Skeletal muscle satellite cell (primary cell): Measurements from ENCODE around the gene DCTN2.

Experiments used
- H3K27me3 ChIP-seq: 2 replicates; pipeline ENCODE4 v1.7.0; 2013; ENCODE audit warnings: low read length; ENCODE audit not compliant: control insufficient read depth, insufficient read depth
- H3K36me3 ChIP-seq: 2 replicates; pipeline ENCODE4 v1.7.0; 2013; ENCODE audit warnings: mild to moderate bottlenecking, control low read depth, low read length; ENCODE audit not compliant: insufficient read depth
- H3K4me1 ChIP-seq: 2 replicates; pipeline ENCODE4 v1.7.0; 2013; ENCODE audit warnings: low read length; ENCODE audit not compliant: control insufficient read depth, insufficient read depth
- H3K4me2 ChIP-seq: 2 replicates; pipeline ENCODE4 v1.7.0; 2013; ENCODE audit warnings: mild to moderate bottlenecking, low read length
- H3K4me3 ChIP-seq: 2 replicates; pipeline ENCODE4 v1.7.0; 2013; ENCODE audit warnings: low read length
- H3K9ac ChIP-seq: 2 replicates; pipeline ENCODE4 v1.7.0; 2013; ENCODE audit warnings: mild to moderate bottlenecking, low read depth, low read length, moderate library complexity
- H3K9me3 ChIP-seq: replicated peaks from 2 replicates; pipeline ENCODE4 v1.7.0; 2013; ENCODE audit warnings: mild to moderate bottlenecking, control low read depth, low read length

Gene DCTN2

DNA sequence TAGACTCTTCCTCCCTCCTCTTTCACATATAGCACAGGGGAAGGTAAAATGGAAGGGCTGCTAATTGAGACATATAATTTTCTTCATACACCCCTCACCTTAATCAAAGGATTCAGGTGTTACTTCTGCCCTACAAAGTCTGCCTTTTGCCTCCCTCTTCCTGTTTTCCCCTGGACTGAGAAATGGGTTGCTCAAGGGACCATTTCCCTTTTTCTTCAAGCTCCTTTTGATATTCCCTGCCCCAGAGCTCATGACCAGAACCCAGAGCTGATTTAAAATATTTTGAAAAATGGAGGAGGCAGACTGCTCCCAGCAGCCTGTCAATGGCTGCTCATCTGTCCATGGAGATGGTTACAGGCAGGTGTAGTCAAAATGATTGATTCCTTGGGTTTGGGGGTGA lies 37.7 kb upstream of the DCTN2 start:
- Histone ChIP-seq H3K4me1 (no peaks in the 10 kb centered on the region), H3K4me3 (no peak overlapping the region), H3K27me3 (peaks cover 56% of the 10 kb centered on the region), H3K9ac (no peak overlapping the region), H3K4me2 (no peak overlapping the region), H3K36me3 (no peaks in the 10 kb centered on the region), H3K9me3 (no peaks in the 10 kb centered on the region)

- Histone ChIP-seq H3K27me3 (peaks cover 56% of the 10 kb centered on the region), H3K4me2 (no peak overlapping the region), H3K9me3 (no peaks in the 10 kb centered on the region), H3K9ac (no peak overlapping the region), H3K4me3 (no peak overlapping the region), H3K36me3 (no peaks in the 10 kb centered on the region), H3K4me1 (no peaks in the 10 kb centered on the region)
These were observed 37.1 kb upstream of the DCTN2 start for GRCh38 chr12:57584050-57584449.

- H3K27me3 ChIP-seq: peaks cover 58% of the 10 kb centered on the region
- no peaks in the 10 kb centered on the region for H3K36me3 ChIP-seq
- no peak overlapping the region for H3K9ac ChIP-seq
- H3K4me2 ChIP-seq: no peak overlapping the region
- no peaks in the 10 kb centered on the region for H3K9me3 ChIP-seq
- H3K4me1 ChIP-seq: no peaks in the 10 kb centered on the region
- H3K4me3 ChIP-seq: no peak overlapping the region
These were observed 36.2 kb upstream of the DCTN2 start for GRCh38 chr12:57583008-57583831.

DNA sequence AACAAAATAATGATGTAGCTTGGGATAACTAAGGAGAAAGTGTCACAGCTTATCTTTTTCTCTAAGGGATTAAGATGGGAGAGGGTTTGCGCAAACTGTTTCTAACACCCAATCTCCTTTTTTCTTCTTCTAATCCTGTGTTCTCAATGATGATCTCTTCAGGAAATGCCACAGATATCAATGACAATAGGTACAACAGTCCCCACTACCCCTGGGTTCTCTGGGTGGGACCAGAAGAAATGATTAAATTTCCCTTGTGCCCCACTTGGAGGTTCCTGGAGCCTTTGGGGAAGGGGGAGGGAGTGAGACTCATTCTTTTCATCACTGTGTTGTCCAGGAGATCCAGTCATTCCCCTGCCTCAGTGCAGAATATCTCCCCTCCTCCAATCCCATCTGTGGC lies 35.4 kb upstream of the DCTN2 start:
- no peaks in the 10 kb centered on the region for H3K4me1 ChIP-seq
- no peak overlapping the region for H3K9ac ChIP-seq
- H3K36me3 ChIP-seq: no peaks in the 10 kb centered on the region
- H3K27me3 ChIP-seq: peaks cover 58% of the 10 kb centered on the region
- H3K4me2 ChIP-seq: no peak overlapping the region
- H3K9me3 ChIP-seq: no peaks in the 10 kb centered on the region
- no peak overlapping the region for H3K4me3 ChIP-seq

DNA sequence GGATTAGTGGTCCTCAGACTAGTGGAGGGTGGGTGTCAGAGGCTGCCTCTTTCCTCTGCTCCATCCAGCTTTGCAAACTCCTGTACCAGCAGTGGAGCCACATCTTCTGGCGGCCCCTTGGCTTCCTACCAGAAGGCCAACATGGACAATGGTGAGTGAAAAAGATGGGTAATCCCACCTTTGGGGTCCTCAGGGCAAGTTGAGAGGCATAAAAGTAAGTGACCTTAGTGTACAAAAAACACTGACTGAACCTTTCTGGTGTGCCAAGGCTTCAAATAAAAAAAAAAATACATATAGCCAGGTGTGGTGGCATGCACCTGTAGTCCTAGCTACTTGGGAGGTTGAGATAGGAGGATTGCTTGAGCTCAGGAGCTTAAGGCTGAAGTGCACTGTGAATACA lies 34.8 kb upstream of the DCTN2 start:
- no peak overlapping the region for H3K4me2 ChIP-seq
- H3K4me3 ChIP-seq: no peak overlapping the region
- H3K27me3 ChIP-seq: peaks cover 55% of the 10 kb centered on the region
- H3K36me3 ChIP-seq: no peaks in the 10 kb centered on the region
- H3K9me3 ChIP-seq: no peaks in the 10 kb centered on the region
- H3K9ac ChIP-seq: no peak overlapping the region
- no peaks in the 10 kb centered on the region for H3K4me1 ChIP-seq

GRCh38 chr12:57580466-57580795 lies 33.4 kb upstream of the DCTN2 start:
- Histone ChIP-seq H3K27me3 (peaks cover 56% of the 10 kb centered on the region), H3K36me3 (no peaks in the 10 kb centered on the region), H3K4me3 (no peak overlapping the region), H3K4me1 (no peaks in the 10 kb centered on the region), H3K4me2 (no peak overlapping the region), H3K9ac (no peak overlapping the region), H3K9me3 (no peaks in the 10 kb centered on the region)

- H3K27me3 ChIP-seq: peaks cover 54% of the 10 kb centered on the region
- no peak overlapping the region for H3K4me2 ChIP-seq
- no peak overlapping the region for H3K4me3 ChIP-seq
- no peaks in the 10 kb centered on the region for H3K4me1 ChIP-seq
- H3K9ac ChIP-seq: no peak overlapping the region
- H3K36me3 ChIP-seq: no peaks in the 10 kb centered on the region
- no peaks in the 10 kb centered on the region for H3K9me3 ChIP-seq
These were observed 32.9 kb upstream of the DCTN2 start for GRCh38 chr12:57579677-57580465.

DNA sequence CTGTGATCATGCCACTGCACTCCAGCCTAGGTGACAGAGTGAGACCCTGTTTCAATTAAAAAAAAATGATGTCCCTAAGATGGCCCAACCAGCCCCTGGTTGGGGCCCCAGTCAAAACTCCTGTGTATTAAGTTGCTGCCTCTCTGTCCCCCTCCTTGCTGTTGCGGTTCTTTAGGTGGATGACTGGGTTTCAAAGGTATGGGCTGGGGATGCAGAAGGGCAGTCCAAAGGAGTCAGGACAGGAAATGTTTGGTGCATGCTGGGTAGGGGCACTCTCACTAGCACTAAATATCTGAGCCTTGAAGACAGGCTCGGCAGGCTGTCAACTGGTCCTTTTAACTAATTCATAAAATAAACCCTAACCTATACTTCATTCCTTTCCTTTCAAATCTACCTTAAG lies 32.0 kb upstream of the DCTN2 start:
- H3K4me1 ChIP-seq: no peaks in the 10 kb centered on the region
- peaks cover 48% of the 10 kb centered on the region for H3K27me3 ChIP-seq
- H3K4me2 ChIP-seq: no peak overlapping the region
- H3K36me3 ChIP-seq: no peaks in the 10 kb centered on the region
- no peak overlapping the region for H3K9ac ChIP-seq
- H3K9me3 ChIP-seq: no peaks in the 10 kb centered on the region
- no peak overlapping the region for H3K4me3 ChIP-seq

- Histone ChIP-seq H3K36me3 (no peaks in the 10 kb centered on the region), H3K9me3 (no peaks in the 10 kb centered on the region), H3K27me3 (peaks cover 44% of the 10 kb centered on the region), H3K4me3 (no peak overlapping the region), H3K4me2 (no peak overlapping the region), H3K9ac (no peak overlapping the region), H3K4me1 (no peaks in the 10 kb centered on the region)
These were observed 31.2 kb upstream of the DCTN2 start for GRCh38 chr12:57577981-57578758.

DNA sequence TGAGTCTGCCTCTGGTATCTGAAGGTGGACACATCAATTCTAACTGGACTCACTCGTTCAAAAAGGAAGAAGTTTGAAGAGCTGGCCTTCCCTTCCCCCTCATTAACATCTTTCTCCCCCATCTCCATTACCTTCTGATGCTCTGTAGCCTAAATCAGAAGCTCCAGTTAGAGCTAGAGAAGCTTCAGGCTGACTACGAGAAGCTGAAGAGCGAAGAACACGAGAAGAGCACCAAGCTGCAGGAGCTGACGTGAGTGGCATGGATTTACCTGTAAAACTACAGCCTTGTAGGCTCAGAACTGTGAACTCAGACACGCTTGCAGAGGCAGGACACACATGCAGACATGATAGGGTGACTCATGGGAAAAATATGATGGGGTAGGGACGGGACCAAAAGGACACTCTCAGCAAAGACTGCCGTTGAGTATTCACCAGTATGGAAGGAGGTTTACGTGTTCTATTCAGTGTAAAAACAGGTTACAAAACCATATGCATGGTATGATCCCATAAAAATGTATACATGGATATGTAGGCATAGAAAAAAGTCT lies 29.7 kb upstream of the DCTN2 start:
- Histone ChIP-seq H3K9me3 (no peaks in the 10 kb centered on the region), H3K4me2 (no peak overlapping the region), H3K9ac (no peak overlapping the region), H3K4me1 (no peaks in the 10 kb centered on the region), H3K27me3 (peaks cover 47% of the 10 kb centered on the region), H3K4me3 (no peak overlapping the region), H3K36me3 (no peaks in the 10 kb centered on the region)
